Left ventricle myocardium inferior (tissue), 1 donor: Measurements from ENCODE around the gene DPP9. TPM values are rescaled to one million over a fixed set of nuclear protein-coding genes. Genes with fewer than 3 reads are reported as not detected.
"Not testable (repeated sequence)": the region's sequence is repeated elsewhere in the genome, so short reads cannot be mapped to it uniquely, and the experiment has no call there.

Experiments used
- DNase-seq: peaks from one replicate; pipeline ENCODE4 v3.0.0-alpha.2; 2020
- H3K27ac ChIP-seq: fragments of 200-600 bp; replicated peaks from 2 replicates; pipeline ENCODE4 v1.8.0; 2021
- H3K27me3 ChIP-seq: fragments of 200-600 bp; 2 replicates; pipeline ENCODE4 v1.8.0; 2021; ENCODE audit warnings: low read depth
- H3K36me3 ChIP-seq: fragments of 200-600 bp; 2 replicates; pipeline ENCODE4 v1.8.0; 2021
- H3K4me1 ChIP-seq: fragments of 200-600 bp; 2 replicates; pipeline ENCODE4 v1.8.0; 2021
- H3K4me3 ChIP-seq: fragments of 200-600 bp; 2 replicates; pipeline ENCODE4 v1.8.0; 2021; ENCODE audit warnings: mild to moderate bottlenecking, moderate library complexity
- H3K9me3 ChIP-seq: fragments of 200-600 bp; replicated peaks from 2 replicates; pipeline ENCODE4 v1.8.0; 2021
- CTCF ChIP-seq: fragments of 200-600 bp; IDR thresholded peaks from 2 replicates; pipeline ENCODE4 v1.8.0; 2021; ENCODE audit warnings: antibody characterized with exemption, mild to moderate bottlenecking, borderline replicate concordance
- intact Hi-C: fragments of 100-400 bp; cut with micrococcal nuclease; formaldehyde crosslinking; loops from one replicate; pipeline ENCODE4 v1.11.0; 2022
- total RNA-seq: library from RNA; stranded (reverse); fragmentation: NEBNext Ultra II Directional; extraction: Animal tissue kit (Norgen Biotek cat#: 25700); gene quantifications from one replicate; pipeline ENCODE4 v1.2.1, GENCODE V29; 2021
- donor health status: DM: no; HTN: yes; CAD: no; lungs with severe emphysema.

Gene DPP9
- total RNA-seq, 1 donor from 2014 or later = 52.5 TPM

DNA sequence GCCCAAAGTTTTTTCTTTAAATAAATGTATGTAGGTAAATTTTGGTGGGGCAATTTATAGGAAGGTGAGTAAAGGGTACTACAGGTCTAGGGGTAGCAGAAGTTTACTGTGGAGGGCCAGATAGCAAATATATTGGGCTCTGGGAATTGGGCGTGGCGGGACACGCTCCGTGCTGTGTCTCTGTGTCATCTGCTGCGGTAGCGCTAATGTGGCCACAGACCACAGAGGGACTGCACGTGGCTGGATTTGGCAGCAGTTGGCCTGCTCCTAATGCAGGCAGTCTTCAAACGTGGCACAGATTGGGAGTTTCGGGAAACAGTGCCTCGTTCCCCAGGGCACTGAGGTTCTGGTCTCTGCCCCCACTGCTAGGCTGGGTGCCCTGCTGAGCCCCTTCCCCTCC lies 36.9 kb downstream of the DPP9 start:
- no peaks in the 10 kb centered on the region for H3K9me3 ChIP-seq
- H3K4me3 ChIP-seq = no peak overlapping the region
- peak overlapping the region; percentile 25 for H3K27ac ChIP-seq
- H3K27me3 ChIP-seq = no peaks in the 10 kb centered on the region
- peaks cover 9% of the 10 kb centered on the region for H3K4me1 ChIP-seq
- H3K36me3 ChIP-seq = peaks cover 100% of the 10 kb centered on the region
- intact Hi-C loops = no loop called here
- TF ChIP-seq CTCF = no peak
- no peak for DNase-seq

DNA sequence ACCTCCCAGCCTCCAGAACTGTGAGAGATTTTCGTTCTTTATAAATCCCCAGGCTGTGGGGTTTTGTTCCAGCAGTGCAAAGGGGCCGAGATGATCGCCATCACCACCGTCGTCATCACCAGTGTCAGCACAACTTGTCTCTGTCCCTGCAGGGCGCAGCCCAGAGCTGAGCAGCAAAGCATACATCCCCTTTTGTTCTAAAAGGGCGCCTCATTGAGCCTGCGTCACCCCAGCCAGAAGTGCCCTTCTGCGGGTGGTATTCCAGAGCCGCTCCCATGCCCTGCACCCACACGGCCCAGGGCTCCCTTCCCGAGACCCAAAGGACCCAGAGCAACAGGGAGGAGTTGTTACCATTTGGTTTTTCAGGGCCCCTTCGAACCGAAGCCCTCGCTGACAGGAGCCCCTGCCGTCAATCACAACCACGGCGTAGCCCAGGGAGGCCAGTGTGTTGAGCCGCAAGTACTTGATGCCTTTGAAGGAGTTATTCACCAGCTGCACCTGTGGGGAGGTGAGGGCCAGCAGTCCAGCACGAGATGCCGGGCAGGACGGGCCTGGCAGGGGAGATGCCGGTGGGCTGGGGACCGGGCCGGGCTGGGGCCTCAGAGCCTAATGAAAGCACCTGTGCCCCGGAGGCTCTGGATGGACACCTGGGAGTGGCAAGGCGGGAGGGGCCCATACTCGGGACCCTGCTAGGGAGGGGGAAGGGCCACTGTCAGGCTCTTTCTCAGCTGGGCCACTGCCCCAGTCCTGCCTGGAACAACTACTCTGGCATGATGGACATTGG lies 39.1 kb downstream of the DPP9 start:
- Histone ChIP-seq H3K9me3 (no peaks in the 10 kb centered on the region), H3K27ac (no peak overlapping the region), H3K4me3 (no peak overlapping the region), H3K27me3 (no peaks in the 10 kb centered on the region), H3K36me3 (peaks cover 98% of the 10 kb centered on the region), H3K4me1 (peaks cover 9% of the 10 kb centered on the region)
- intact Hi-C loops = no loop called here
- DNase-seq = no peak
- TF ChIP-seq CTCF = no peak

GRCh38 chr19:4682417-4683200 lies 41.0 kb downstream of the DPP9 start:
- DNase-seq = no peak
- peaks cover 10% of the 10 kb centered on the region for H3K4me1 ChIP-seq
- H3K27me3 ChIP-seq = no peaks in the 10 kb centered on the region
- peaks cover 95% of the 10 kb centered on the region for H3K36me3 ChIP-seq
- no peak overlapping the region for H3K4me3 ChIP-seq
- H3K9me3 ChIP-seq = no peaks in the 10 kb centered on the region
- H3K27ac ChIP-seq = no peak overlapping the region
- intact Hi-C loops = no loop called here
- TF ChIP-seq CTCF = no peak

GRCh38 chr19:4680021-4680420 lies 43.6 kb downstream of the DPP9 start:
- Histone ChIP-seq H3K4me1 (peaks cover 16% of the 10 kb centered on the region), H3K36me3 (peaks cover 88% of the 10 kb centered on the region)
- H3K4me3 ChIP-seq, H3K27ac ChIP-seq, intact Hi-C loops, H3K27me3 ChIP-seq, H3K9me3 ChIP-seq, DNase-seq: not testable (repeated sequence)

GRCh38 chr19:4678881-4679790 lies 44.5 kb downstream of the DPP9 start:
- H3K27ac ChIP-seq = no peak overlapping the region
- intact Hi-C loops = no loop called here
- H3K36me3 ChIP-seq = peaks cover 79% of the 10 kb centered on the region
- H3K4me1 ChIP-seq = peaks cover 16% of the 10 kb centered on the region
- no peaks in the 10 kb centered on the region for H3K9me3 ChIP-seq
- H3K27me3 ChIP-seq = no peaks in the 10 kb centered on the region
- no peak for DNase-seq
- TF ChIP-seq CTCF = no peak
- H3K4me3 ChIP-seq = no peak overlapping the region
